Neural crest cell (in vitro differentiated cells): ENCODE results near the gene ENTREP3. TPM values are rescaled to one million over a fixed set of nuclear protein-coding genes. Genes with fewer than 3 reads are reported as not detected.

Experiments used
- DNase-seq: peaks from one replicate; pipeline ENCODE4 v3.0.0; 2021; ENCODE audit warnings: low read depth, mixed read lengths, low spot score
- H3K27ac Mint-ChIP-seq: one replicate; pipeline ENCODE4 v1.8.0; 2021; ENCODE audit warnings: mild to moderate bottlenecking, mixed read lengths; ENCODE audit not compliant: unreplicated experiment
- H3K27me3 Mint-ChIP-seq: 2 replicates; pipeline ENCODE4 v1.8.0; 2021; ENCODE audit warnings: low read depth, mild to moderate bottlenecking, mixed read lengths
- H3K36me3 Mint-ChIP-seq: 2 replicates; pipeline ENCODE4 v1.8.0; 2021; ENCODE audit warnings: low read depth, mild to moderate bottlenecking, mixed read lengths
- H3K4me1 Mint-ChIP-seq: 2 replicates; pipeline ENCODE4 v1.8.0; 2021; ENCODE audit warnings: mixed read lengths
- H3K4me3 Mint-ChIP-seq: one replicate; pipeline ENCODE4 v1.8.0; 2021; ENCODE audit warnings: mild to moderate bottlenecking, mixed read lengths
- H3K9me3 Mint-ChIP-seq: 2 replicates; pipeline ENCODE4 v1.8.0; 2021; ENCODE audit warnings: mixed read lengths
- CTCF ChIP-seq: fragments of 200-600 bp; sonication (generic); conservative IDR thresholded peaks from 2 replicates; pipeline ENCODE4 v1.5.0; 2021; ENCODE audit warnings: antibody characterized with exemption, mild to moderate bottlenecking
- total RNA-seq: library from RNA; stranded (reverse); gene quantifications from 2 replicates; pipeline ENCODE4 v1.2.1, GENCODE V29; 2021

ENTREP3 gene
- total RNA-seq, 1 donor from 2014 or later = 93.1 TPM

GRCh38 chr1:155205969-155206593, 49.2 kb downstream of the ENTREP3 start:
- Mint-ChIP-seq H3K4me3 (peak overlapping the region; percentile 61), H3K27me3 (peaks cover 44% of the 10 kb centered on the region), H3K36me3 (peaks cover 24% of the 10 kb centered on the region), H3K27ac (peak overlapping the region; percentile 62), H3K9me3 (no peaks in the 10 kb centered on the region), H3K4me1 (peaks cover 58% of the 10 kb centered on the region)
- TF ChIP-seq CTCF = no peak
- DNase-seq = no peak

- H3K9me3 Mint-ChIP-seq = no peaks in the 10 kb centered on the region
- DNase-seq = no peak
- no peak overlapping the region for H3K27ac Mint-ChIP-seq
- H3K4me3 Mint-ChIP-seq = peak overlapping the region; percentile 61
- peaks cover 39% of the 10 kb centered on the region for H3K27me3 Mint-ChIP-seq
- H3K36me3 Mint-ChIP-seq = peaks cover 26% of the 10 kb centered on the region
- no peak for TF ChIP-seq CTCF
- peaks cover 57% of the 10 kb centered on the region for H3K4me1 Mint-ChIP-seq
Observed at GRCh38 chr1:155205035-155205434, 50.2 kb downstream of the ENTREP3 start.

GRCh38 chr1:155202731-155203515, 52.4 kb downstream of the ENTREP3 start:
- H3K4me1 Mint-ChIP-seq = peaks cover 48% of the 10 kb centered on the region
- H3K36me3 Mint-ChIP-seq = peaks cover 32% of the 10 kb centered on the region
- H3K27ac Mint-ChIP-seq = peak overlapping the region; percentile 62
- no peaks in the 10 kb centered on the region for H3K9me3 Mint-ChIP-seq
- peaks cover 27% of the 10 kb centered on the region for H3K27me3 Mint-ChIP-seq
- DNase-seq = no peak
- peak overlapping the region; percentile 83 for H3K4me3 Mint-ChIP-seq
- TF ChIP-seq CTCF = no peak

- peak overlapping the region; percentile 62 for H3K27ac Mint-ChIP-seq
Observed at GRCh38 chr1:155202198-155202597, 53.1 kb downstream of the ENTREP3 start.

GRCh38 chr1:155200920-155201319, 54.4 kb downstream of the ENTREP3 start:
- Mint-ChIP-seq H3K27me3 (peaks cover 18% of the 10 kb centered on the region), H3K4me3 (peak overlapping the region; percentile 83), H3K9me3 (no peaks in the 10 kb centered on the region), H3K36me3 (peaks cover 41% of the 10 kb centered on the region), H3K27ac (no peak overlapping the region), H3K4me1 (peaks cover 49% of the 10 kb centered on the region)
- DNase-seq = no peak
- no peak for TF ChIP-seq CTCF

More at GRCh38 chr1:155202198-155202597, 53.1 kb downstream of the ENTREP3 start:
- peaks cover 36% of the 10 kb centered on the region for H3K36me3 Mint-ChIP-seq
- peaks cover 47% of the 10 kb centered on the region for H3K4me1 Mint-ChIP-seq
- TF ChIP-seq CTCF = no peak
- H3K4me3 Mint-ChIP-seq = peak overlapping the region; percentile 83
- peaks cover 21% of the 10 kb centered on the region for H3K27me3 Mint-ChIP-seq
- DNase-seq = no peak
- no peaks in the 10 kb centered on the region for H3K9me3 Mint-ChIP-seq
